Inferior parietal cortex (tissue), 1 donor: Measurements from ENCODE around the gene MSI2.

ENCODE experiments used
- DNase-seq: peaks from one replicate; pipeline ENCODE4 v3.0.0-alpha.2; 2016; ENCODE audit errors: extremely low spot score

MSI2 gene

DNA sequence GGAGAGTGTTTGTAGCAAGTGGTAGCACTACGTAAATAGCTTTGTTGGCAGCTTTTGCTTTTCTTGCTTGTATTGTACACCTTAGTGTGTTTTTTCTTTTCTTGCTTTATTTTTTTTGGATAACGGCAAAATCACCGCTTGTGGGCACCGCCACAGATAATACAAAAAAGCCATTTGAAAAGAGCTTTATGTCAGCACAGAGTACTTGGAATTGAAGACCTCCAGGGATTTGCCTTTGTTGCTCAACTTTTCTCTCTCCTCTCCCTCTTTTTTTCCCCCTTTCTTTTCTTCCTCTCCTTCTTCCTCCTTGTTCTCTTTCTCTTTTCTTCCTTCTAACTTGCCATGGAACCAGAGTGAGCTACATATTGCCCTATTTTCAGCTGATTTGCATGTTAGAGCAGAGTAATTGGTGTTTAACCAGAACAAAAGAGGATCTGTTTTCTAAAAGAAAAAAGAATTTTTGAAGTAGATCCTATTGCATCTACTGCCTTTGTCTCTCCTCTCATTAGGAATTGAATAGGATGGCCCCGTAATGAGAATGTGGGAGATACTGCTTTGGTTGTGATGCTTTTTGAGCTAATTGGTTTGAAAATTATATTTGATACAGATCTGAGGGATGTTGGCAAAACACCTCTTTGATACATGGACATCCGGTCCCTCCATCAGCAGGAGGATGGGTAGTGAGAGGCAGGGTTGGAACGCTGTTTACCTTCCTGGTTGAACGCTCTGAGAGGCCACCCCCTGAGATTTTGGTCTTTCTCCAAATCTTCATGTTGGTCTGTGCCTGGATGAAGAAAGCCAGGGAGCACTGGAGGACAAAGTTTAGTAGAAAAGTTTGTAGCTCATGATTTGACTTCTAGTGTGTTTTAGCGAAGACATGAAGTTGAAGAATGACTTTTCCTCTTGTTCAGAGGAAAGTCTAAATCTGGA lies 85.6 kb downstream of the MSI2 start:
- DNase-seq = no peak

DNA sequence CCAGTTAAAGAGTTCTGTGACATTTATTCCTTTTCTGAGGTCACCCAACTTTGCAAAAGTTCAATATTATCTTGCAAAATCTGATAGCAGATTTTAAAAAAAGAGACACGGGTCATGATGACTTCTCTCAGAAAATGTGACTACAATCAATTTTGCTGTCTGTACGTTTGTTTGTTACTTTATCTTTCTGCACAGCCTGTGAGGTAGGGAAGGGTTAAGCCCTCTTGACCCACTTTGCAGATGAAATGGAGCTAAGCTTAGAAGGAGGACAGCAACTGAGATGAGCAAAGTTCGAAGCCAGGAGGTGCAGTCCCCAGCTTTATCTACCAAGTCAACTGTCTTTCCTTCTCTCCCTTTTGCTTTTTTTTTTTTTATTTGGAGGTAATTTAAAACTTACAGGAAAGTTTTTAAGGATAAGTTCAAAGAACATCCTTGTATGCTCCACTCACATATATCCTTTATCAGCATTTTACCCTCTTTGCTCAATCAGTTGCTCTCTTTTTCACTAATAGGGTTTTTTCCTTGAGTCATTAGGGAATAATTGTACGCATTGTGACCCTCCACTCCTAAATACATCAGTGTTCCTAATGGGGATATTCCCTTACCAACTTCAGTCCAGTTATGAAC lies 86.8 kb downstream of the MSI2 start:
- DNase-seq = no peak

DNA sequence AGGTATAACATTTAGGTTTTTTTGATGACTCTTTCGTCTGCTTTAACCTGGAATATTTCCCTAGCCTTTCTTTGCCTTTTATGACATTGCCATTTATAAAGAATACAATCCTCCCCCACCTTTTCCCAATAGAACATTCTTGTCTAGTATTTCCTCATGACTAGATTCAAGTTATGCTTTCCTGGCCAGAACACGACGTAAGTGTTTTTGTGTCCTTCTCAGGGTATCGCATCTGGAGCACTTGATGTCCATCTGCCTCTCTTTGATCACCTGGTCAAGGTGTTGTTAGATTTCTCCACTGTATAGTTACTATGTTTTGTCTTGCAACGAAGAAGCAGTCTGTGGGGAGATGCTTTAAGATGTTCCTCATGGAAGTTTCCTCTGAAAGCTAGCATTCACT lies 87.4 kb downstream of the MSI2 start:
- no peak for DNase-seq

DNA sequence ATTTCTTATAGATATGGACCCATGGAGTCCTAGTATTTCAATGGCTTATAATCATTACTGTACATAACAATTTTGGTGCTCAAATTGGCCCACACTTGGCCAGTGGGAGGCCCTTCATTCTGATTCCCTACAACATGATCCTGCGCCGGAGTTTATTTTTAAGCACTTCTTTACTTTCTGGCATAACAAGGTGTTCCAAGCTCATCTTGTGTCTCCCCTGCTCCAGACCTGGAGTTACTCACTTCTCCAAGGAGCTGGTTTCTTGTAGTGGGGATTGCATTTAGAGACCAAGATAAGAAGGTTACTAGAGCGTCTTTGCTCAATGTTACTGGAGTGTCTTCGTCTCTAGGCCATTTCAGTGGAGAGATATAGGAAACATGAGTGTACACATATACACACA lies 87.9 kb downstream of the MSI2 start:
- DNase-seq = no peak

DNA sequence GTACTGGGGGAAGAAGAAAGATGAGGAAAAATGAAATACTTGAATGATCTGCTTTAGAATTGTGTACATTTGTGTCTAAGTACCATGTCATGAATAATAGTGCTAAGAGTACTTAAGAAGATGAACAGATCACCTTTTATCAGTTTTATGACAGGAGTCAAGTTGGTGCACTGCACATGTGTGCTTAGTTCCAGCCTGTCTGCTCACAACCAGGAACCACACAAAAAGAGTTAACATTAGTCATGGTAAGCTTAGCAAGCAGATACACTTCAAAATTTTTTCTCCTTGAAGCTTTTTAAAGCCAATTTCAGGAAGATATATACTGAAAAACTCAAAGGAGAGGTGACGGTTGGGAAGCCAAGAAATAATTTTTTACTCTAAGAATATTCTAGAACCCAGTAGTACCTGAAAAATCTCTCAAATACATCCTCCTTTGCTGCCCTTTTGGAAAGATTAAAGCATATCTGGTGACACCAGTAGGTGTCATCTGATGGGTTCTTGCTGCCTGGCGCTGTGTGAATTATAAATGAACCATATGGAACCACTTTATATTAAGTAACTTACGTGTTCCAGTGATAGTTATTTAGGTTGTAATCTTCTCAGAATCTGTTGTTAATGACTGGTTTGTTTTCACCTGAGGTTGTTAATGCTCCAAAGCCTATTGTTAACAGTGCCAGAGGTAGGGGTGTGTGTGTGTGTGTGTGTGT lies 93.4 kb downstream of the MSI2 start:
- no peak for DNase-seq

DNA sequence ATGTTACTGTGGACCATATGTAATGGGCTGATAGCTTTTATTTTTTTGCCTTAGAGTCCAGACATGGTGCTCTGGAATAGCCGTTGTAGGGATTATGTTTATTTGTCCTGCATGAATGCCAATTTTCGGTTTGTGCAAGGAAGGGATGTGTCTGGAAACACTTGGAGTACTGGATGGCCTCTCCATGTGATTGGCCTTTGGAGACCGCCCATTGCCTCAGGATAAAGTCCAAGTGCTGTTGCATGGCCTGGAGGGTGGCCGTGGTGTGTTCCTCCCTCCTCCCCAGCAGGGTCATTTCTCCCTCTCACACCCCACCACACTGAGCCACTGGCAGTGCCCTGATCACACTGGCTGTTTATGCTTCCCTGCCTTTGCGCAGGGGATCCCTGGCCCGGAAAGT lies 93.9 kb downstream of the MSI2 start:
- no peak for DNase-seq

DNA sequence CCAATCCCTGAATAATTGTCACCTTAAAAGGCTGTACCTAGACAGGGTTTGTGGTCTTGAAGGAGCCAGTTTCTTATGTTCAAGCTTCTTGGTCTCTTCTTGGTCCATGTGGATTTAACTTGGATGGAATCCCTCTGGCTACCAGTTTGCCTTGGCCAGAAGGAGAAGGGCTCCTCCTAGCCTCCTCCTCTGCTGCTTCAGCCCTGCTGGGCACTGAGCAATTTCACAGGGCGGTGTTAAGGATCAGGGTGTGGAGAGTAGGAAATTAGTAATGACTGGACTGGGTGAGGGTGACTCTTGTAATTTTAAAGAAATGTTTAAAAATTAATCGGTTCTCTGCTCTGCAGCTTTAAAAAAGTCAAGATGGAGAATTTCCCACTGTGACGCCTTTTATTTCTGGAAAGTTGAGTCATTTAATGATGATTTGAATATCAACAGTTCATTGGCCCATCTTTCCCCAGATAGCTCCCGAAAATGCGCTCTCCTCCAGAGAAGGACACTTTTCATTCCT lies 96.4 kb downstream of the MSI2 start:
- no peak for DNase-seq

DNA sequence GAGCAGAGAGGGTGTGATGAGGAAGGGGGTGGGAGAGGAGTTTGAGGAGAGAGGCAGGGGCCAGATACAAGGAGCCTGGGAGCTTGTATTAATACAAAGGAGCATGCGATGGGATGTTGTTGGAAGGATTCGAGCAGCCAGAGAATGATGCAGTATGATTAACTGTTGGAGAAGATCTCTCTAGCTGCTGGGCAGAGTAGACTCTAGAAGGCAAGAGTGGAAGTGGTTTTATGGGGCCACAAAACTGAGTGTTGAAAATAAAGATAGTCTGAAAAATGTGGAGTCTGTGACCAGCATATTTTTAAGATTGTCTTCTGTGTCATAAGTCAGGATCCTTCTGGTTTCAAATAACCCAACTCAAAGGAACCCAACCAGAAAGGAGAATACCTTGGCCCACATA lies 98.3 kb downstream of the MSI2 start:
- no peak for DNase-seq

DNA sequence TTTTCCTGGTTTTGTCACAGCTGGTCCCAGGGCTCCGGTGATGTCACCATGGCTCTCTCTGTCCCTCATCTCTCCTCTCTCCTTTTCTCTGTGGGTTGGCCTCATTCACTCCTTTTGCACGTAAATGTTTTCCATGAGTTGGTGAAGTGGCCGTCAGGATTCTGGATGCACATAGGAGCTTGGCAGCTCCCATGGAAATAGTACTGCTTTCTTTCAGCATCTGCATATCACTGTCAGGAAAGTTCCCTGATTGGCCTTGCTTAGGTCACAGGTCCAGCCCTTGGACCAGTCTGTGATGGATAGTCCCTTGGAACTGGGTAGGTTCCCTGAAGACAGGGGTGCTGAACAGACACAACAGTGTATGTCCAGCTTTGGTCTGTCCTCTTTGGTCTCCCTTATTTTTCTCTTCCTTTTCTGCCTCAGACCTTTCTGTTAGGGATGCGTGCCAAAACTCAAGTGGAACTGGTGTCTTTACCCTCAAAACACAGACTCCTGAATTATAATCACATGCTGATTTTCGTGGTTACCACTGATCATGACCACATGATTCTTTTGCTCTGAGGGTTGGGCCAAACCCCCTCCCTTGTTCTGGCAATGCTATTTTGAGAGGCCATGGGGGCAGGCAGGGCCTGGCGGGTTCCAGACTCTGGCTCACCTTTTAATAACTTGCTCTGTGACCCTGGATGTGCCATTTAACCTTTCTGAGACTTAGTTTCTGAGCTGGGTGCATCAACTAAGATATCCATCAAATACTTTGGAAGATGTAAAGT lies 99.0 kb downstream of the MSI2 start:
- no peak for DNase-seq

DNA sequence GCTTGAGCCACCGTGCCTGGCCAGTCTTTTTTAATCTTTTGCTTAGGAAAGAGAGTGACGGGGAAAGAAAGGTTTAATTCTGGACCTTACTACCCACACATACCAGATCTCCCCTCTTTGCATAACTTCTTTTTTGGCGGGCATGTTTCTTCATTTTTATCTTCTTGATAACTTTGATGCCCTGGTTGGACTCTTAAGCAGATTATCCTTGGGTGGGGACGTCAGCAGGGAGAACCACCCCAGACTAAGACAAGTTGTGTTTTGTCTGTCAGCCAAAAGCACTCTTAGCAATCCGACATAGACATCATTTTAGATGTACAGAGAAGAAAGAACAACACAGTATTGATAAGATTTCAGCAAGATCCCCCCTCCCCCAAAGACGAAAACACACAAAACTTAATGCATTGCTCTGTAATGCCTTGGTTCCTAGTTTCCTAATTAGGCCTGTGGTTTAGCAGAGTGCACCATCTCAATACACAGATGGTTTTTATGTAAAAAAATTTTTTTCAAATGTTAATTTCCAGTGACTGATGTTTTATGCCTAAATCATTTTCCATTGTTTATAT lies 99.9 kb downstream of the MSI2 start:
- DNase-seq = no peak

DNA sequence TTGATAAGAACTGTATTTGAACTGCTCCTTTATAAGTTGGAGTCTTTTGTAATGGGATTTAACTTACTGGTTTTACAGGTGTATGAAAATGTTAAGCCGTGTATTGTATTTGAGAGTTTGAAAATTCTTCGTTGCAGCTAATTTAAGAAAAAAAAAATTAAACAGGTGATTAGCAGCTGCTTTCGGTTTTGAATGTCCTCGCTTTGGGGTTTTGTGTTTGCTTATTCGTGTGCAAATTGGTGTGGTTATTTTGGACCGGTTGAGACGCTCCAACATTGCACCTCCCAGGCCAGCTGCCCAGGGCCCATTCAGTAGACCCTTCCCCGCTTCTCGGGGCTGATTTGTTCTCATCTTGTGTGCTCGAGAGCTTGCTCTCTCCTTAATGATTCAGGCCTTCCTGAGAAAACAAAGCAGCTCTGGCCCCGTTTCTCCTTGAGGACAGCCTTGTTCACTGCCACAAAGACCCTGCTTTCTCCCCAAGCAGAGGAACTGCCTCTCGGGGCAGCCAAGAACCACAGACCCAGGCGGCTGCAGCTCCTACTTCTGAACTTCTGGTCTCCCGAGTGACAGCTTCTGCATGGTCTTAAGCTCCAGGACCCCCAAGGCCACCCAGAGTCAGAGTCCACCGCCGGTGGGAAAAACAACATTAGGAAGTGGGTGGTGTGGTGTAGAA lies 100.5 kb downstream of the MSI2 start:
- peak; percentile 13 for DNase-seq

DNA sequence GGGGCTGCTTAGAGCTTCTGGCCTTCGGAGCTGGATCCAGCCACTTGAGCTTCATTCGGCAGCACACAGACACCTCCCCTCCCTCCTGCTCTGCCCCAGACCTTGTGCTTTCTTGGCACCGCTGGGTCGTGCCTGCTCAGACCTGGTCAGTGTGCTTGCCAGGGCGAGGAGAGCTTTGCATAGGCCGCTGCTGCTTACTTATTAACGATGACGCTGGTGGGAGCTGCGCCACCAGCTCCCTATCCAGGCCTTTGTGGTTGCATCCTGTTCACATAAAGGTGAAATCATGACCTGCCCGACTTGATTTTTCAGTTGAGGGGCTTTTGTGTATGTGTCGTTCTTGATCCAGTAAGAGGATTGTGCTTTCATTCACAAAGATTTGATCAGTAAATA lies 101.1 kb downstream of the MSI2 start:
- DNase-seq = no peak

DNA sequence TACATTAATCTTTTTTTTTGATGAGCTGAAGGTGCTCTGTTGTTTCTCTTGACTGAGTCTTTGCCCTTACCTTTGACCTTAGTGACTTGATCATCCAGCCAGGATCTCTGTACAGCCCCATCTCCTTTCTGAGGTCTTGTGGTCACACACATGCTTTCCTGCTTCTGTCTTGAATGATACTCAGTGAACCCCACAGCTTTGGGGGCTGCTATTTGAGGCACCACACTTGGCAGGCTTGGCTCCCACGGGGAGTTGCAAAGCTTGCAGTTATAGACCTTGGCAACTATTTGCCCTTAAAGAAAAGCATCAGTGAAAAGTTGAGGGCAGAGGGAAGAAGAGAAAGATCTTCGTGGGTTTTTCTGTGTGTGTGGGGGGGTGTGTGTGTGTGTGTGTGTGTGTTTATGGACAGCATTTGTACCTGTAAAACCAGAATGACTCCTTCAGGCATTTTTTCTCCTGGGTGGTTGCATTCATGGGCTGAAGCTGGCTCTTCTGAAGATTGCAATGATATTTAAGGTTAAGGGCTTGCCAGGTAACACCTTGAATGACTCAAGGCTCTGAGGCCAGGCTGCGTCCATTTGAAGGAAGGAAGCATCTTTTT lies 101.6 kb downstream of the MSI2 start:
- no peak for DNase-seq

DNA sequence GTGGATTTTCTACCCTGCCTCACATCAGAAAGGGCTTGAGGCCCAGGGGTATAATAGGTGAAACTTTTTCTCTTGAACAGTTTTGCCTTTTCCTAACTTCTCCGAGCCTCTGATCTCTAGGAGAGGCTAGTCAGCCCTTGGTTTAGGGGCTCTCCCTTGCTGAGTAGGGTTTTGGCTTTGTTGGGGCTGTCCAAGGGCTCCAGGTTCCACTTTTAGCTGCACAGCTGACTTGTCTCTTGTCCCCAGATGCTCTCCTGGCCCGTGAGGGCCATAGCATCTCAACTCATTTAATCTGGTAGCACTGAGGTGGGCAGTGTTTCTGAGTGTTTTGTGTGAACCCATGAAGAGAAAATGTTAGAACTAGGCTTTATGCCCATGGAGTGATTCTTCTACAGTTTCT lies 103.9 kb downstream of the MSI2 start:
- no peak for DNase-seq

DNA sequence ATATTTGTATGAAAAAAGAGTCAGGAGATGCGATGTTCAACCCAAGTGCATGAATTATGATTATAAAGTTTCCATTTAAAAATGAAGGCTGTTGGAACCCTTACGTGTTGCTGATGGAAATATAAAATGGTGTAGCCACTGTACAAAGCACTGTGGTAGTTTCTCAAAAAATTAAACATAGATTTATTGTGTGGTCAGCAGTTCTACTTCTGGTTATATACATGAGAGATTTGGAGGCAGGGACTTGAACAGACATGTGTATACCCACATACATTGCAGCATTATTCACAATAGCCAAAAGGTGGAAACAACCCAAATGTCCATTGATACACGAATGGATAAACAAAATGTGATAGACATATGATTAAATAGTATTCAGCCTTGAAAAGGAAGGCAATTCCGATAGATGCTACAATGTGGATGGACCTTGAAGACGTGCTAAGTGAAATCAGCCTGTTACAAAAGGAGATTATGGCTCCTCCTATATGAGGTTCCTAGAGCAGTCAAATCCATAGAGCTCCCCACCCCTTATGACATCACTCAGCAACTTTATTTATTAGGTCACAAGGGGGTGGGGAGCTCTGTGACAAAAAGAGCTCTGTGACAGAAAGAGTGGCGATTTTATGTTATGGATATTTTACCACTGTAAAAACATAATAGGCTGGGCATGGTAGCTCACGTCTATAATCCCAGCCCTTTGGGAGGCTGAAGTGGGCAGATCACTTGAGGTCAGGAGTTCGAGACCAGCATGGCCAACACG lies 106.7 kb downstream of the MSI2 start:
- DNase-seq = no peak

DNA sequence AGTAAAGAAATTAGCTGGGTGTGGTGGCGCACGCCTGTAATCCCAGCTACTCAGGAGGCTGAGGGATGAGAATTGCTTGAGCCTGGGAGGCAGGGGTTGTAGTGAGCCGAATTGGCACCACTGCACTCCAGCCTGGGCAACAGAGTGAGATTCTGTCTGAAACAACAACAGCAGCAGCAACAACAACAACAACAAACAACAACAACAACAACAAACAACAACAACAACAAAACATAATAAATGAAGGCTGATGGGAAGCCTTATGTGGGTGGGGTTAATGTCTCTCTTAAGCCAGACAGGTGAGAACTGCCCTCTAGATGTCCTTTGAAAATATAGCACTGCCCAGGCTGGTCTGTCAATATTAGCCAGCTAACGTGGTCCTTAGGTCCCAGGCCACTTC lies 107.3 kb downstream of the MSI2 start:
- no peak for DNase-seq

DNA sequence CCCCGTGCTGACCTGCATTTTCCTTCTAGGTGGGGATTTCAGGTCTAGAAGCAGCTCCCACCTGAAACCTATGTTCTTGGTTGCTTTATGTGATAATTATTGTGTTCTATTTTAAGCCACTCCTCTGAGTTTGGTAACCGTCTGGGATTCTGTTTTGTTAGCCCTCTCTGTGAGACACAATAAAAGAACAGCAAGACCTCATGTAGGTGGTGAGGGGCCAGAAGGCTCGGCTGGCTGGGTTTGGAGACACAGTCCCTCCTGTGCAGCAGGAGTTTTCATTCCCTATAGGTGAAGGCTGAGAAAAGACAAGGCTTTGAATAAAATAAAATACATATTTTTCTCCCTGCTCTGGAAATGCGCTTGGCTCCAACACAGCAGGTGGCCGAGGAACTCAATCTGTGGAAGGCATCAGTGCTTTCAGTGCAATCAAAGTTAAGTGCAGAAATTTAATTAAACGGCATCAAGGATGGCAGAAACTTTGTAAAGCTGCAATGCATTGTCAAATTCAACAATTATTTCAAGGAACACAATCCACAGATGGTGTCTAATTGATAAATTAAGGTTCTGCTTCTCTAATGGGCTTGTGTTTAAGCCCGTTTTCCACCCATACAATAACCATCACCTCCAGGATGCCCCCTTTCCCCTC lies 107.8 kb downstream of the MSI2 start:
- DNase-seq = no peak

DNA sequence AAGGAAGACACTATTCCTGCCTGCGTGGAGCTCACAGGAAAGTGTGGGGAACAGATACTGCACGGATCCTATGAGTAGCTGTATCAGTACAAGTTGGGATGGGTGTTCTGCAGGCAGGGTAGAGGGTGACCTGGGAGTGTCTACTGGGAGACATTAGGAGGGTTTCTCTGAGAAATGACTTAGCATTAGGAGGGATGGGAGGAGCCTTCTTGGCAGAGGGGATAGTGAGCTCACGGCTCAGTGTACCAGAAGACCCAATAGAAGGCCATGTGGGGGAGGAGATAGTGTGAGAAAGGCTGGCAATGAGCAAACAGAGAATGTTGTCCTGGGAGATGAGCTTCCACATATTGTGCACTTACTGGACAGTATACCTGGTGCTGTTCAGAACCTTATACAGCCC lies 109.1 kb downstream of the MSI2 start:
- DNase-seq = peak; percentile 23

DNA sequence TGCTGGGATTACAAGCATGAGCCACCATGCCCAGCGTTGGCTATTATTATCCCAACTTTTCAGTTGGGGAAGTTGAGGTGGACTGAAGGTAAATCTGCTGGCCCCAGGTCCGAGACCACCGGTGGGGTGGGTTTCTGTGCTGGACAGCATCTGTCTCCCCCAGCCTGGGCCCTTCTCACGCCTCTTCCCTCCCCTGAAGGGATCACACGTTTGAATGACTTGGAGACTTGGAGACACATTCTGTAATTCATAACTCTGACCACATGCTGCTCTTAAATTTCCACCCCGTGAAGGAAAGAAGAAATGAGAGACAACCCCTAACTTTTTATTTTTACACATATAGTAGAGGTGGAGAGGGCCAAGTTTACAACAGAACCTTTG lies 109.8 kb downstream of the MSI2 start:
- DNase-seq = no peak
